Measurements from ENCODE around the gene AGFG2.
"Not testable (repeated sequence)": the region's sequence is repeated elsewhere in the genome, so short reads cannot be mapped to it uniquely, and the experiment has no call there.

Gene AGFG2, protein sequence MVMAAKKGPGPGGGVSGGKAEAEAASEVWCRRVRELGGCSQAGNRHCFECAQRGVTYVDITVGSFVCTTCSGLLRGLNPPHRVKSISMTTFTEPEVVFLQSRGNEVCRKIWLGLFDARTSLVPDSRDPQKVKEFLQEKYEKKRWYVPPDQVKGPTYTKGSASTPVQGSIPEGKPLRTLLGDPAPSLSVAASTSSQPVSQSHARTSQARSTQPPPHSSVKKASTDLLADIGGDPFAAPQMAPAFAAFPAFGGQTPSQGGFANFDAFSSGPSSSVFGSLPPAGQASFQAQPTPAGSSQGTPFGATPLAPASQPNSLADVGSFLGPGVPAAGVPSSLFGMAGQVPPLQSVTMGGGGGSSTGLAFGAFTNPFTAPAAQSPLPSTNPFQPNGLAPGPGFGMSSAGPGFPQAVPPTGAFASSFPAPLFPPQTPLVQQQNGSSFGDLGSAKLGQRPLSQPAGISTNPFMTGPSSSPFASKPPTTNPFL

DNA sequence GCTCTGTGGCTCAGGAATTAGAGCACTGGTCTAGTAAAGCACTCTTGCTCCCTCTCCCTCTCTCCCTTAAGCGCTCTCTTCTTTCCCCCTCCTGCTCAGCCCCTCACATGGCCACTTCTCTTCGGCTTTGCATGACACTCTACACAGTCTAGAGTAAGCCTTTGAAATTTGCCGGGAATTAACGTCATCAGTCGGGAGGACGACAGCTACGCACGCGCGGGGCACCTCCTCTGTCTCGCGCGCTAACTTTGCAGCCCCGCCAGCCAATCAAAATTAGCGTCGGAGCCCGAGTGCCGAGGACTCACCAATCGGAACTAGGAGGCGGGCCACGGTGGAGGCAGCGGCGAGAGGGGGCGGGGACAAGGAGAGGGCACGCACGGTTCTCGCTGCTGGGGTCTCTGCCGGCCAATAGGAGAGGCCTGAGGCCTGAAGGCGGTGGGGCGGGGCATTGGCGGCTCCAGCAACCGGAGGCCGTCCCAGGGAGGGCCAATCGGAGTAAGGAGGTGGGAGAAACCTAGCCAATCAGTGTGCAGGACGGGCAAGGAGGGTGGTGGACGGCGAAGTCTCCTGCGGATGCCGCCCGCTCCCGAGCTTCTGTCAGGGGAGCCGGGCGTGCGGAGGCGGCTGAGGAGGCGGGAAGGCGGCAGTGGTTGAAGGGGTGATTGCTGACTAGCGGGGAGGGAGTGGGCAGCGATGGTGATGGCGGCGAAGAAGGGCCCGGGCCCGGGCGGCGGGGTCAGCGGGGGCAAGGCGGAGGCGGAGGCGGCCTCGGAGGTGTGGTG is at the start of gene AGFG2:
AGFG2 (plus strand) TSS at position 550 of the 782 bp plus-strand sequence; CDS start at position 694, 144 bp downstream.
- DNase-seq, result peak; percentile 100

DNA sequence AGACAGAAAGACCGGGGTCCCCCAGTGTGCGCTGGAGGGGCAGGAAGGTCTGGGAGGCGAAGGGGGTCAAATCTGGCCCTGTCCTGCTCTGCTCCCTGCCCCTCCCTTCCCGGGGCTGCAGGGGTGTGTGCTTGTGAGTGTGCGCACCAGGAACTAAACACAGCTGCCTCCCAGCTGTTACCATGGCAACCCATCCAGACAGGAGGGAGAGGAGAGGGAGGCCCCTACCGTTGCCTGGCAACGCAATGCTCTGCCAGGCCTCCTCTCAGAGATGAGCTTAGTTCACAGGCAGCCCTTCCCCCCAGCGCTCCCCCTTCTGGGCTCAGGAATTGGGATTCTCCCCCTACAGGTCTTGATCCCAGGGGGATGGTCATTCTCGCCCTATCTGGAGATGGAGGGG is 49.2 kb upstream of the AGFG2 start:
- peak; percentile 92 for DNase-seq

DNA sequence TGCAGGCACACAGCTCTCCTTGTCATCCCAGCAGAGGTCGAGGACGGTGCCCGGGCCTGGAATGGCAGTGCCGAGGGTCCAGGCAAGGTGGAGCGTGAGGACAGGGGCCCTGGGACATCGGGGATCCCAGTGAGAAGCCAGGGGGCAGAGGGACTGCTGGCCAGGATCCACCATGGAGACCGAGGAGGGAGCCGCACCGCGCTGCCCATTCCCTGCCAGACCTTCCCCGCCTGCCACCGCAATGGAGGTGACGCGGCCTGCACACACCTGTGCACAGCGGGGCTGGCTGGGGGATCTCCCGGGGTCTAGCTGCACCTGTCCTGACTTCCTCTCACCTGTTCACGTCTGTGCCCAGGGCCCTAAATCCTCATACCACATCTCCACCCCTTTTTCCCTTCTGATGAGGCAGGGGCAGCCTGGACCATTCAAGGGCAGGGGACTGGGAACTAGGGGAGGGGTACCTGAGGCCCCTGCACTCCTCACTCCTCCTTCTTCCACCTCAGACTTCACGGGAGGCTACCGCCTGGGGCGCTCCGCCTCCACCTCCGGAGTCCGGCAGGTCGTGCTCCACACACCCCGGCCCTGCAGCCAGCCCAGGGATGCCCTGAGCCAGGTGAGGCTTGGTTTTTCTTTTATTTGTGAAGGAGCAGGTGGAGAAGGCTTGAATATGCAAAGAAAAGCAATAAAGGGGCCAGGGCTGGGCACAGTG is 48.4 kb upstream of the AGFG2 start:
- DNase-seq, result no peak

DNA sequence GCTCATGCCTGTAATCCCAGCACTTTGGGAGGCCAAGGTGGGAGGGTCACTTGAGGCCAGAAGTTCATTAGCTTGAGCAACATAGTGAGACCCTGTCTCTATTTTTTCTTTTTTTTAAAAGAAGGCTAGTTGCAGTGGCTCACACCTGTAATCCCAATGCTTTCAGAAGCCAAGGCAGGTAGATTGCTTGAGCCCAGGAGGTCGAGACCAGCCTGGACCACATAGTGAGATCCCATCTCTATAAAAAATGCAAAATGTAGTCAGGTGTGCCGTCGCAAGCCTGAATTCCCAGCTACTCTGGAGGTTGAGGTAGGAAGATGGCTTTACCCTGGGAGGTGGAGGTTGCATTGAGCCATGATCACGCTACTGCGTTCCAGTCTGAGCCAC is 47.8 kb upstream of the AGFG2 start:
- DNase-seq, result no peak

DNA sequence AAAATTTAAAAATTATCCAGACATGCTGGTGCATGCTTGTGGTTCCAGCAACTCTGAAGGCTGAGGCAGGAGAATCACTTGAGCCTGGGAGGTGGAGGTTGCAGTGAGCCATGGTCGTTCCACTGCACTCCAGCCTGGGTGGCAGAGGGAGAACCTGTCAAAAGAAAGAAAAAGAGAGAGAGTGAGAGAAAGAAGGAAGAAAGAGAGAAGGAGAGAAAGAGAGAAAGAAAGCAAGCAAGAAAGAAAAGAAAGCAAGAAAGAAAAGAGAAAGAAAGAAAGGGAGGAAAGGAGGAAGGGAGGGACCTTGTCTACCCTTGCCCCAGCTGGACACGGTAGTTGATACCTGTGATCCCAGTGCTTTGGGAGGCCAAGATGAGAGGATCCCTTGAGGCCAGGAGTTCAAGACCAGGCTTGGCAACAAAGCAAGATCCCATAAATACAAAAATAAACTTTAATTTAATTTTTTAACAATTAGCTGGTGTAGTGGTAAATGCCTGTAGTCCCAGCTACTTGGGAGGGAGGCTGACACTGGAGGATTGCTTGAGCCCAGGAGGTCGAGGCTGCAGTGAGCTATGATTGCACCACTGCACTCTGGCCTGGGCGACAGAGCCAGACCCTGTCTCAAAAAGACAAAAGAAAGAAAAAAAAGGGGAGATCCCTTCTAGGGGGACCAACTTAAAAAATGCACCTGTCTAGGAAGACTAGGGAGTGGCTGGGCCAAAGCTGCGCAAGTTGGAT is 46.1 kb upstream of the AGFG2 start:
- DNase-seq, result no peak

DNA sequence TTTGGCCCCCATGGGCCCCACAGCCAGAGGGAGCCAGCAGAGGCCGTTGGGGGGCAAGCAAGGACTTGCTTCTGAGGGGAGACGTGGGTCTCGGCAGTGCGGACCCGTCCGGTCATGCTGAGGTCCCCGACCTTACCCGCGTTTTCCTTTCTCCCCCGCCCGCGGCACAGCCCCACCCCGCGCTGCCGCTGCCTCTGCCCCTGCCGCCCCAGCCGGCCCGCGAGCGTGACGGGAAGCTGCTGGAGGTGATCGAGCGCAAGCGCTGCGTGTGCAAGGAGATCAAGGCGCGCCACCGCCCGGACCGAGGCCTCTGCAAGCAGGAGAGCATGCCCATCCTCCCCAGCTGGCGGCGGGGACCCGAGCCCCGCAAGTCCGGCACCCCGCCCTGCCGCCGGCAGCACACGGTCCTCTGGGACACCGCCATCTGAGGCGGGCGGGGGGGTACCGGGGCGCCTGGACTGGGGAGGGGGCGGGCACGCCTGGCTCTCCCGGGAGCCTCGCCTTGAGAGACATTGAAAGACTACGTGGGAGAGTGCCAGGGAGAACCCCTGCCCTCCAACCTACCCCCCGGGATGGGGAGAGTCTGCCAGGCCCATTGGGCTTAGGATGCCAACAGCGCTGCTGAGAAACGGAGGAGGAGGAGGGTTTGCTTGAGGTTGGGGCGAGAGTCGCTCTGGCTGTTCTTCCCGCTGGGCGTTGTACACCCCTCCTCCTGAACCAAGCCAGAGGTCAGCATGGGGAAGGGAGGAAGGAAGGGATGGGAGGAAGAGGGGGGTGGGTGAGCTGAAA is 45.3 kb upstream of the AGFG2 start:
- DNase-seq, result no peak

DNA sequence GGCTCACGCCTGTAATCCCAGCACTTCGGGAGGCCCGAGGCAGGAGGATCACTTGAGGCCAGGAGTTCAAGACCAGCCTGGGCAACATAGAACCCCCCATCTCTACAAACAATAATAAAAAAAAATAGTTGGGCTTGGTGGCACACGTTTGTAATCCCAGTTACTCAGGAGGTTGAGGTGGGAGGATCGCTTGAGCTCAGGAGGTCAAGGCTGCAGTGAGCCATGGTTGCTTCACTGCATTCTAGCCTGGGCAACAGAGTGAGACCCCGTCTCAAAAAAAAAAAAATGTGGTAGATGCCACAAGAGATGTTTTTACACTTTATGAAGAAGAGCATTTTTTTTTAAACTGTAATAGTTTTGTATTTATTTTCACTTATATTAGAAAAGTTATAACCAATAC is 42.5 kb upstream of the AGFG2 start:
- no peak for DNase-seq

DNA sequence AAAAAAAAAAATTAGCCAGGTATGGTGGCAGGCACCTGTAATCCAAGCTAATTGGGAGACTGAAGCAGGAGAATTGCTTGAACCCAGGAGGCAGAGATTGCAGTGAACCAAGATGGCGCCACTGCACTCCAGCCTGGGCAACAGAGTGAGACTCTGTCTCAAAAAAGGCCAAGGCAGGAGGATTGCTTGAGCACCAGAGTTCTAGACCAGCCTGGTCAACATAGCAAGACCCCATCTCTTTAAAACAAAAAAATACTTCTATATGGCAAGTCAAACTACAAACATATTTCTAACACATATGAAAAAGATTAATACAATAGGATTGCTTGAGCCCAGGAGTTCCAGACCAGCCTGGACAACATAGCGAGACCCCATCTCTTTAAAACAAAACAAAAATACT is 38.3 kb upstream of the AGFG2 start:
- not testable (repeated sequence) for DNase-seq

DNA sequence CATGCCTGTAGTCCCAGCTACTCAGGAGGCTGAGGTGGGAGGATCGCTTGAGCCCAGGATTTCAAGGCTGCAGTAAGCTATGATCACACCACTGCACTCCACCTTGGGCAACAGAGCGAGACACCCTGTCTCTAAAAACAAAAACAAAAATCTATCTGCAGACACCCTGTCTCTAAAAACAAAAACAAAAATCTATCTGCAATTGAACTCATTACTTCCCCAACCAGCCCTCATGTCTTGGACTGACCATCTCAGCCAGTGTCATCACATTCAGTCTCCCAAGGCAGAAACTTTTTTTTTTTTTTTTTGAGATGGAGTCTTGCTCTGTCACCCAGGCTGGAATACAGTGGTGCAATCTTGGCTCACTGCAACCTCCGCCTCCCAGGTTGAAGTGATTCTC is 35.0 kb upstream of the AGFG2 start:
- DNase-seq, result not testable (repeated sequence)

DNA sequence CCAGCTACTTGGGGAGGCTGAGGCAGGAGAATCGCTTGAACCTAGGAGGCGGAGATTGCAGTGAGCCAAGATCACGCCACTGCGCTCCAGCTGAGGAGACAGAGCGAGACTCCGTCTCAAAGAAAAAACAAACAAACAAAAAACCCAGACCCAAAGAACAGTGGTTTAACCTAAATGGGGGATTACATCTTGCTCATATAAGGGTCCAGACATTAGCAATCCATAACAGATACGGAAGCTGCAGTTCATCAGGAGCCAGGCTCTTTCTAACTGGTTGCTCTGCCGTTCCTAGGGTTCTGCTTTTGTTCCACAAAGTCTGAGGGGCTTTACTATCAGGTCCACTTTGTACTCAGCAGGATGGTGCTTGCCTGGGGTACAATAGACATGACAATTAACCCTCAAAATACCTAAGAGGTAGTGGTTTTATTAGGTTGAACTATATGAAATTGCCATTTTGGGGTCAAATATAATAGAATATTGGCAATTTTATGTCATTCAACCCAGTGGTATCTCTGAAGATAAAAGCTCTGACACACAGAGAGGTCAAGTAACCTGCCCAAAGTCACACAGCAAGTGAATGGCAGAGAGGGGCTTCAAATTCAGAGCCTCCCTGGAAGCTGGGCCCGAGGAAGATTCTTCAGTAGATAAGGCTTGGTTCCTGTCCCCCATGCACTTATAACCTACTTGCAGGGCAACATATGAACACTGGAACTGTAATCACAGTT is 34.0 kb upstream of the AGFG2 start:
- no peak for DNase-seq

DNA sequence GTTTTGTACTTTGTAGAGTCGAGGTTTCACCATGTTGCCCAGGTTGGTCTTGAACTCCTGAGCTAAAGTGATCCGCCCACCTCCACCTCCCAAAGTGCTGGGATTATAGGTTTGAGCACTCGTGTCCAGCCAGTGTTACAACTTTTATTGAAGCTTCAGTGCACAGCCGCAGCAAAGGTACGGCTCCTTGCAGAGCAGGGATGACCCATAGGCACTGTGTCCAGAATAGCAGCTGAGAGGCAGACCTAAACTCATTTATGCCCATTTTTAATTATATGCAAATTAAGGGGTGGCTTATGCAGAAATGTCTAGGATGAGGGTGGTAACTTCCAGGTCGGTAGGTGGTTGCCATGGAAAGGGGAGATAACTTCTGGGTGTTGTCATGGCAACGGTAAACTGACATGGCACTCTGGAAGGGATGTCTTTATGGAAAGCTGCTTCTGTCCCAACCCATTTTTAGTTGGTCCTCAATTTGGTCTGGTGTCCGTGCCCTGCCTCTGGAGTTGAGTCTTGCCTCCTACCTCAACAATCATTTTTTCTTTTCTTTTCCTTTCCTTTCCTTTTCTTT is 32.6 kb upstream of the AGFG2 start:
- no peak for DNase-seq

DNA sequence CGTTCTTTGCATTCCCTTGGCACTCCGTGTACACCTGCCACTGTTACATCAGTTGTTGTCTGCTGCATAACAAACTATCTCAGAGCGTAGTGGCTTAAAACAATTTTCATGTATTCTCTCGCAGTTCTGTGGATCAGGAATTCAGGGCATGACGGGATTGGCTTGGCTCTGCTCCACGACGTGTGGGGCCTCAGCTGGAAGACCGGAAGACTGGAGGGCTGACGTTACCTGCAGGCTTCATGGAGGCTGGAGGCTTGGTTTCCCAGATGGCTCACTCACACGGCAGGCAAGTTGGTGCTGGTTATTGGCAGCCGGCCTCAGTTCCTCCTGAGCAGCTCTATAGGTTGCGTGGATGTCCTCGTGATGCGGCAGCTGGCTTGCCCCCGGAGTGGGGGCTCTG is 29.8 kb upstream of the AGFG2 start:
- DNase-seq, result peak; percentile 57

DNA sequence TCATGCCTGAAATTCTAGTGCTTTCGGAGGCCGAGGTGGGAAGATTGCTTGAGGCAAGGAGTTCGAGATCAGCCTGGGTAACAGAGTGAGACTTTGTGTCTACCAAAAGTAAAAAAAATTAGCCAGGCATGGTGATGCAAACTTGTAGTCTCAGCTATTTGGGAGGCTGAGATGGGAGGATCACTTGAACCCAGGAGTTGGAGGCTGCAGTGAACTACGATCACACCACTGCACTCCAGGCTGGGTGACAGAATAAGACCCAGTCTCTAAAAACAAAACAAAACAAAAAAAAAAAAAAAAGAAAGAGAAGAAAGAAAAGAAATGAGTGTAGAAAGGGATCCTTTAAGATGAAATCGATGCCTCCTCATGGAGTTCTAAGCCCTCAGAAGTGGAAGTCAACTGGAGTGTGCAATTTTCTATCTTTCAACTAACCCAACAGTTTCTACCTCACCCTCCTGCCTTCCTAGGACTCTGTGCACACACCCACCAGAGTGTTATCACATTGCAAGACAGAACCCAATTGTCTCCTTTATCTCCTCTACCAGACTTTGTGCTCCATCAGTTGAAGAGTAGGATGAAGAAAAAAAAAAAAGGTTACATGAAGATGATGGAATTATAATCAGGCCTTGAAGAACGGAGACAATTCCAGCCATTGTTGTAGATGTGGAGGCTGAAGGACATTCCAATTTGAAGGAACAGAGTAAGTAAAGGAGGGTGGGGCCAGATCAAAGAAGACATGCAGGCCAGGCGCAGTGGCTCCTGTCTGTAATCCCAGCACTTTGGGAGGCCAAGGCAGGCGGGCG is 28.4 kb upstream of the AGFG2 start:
- DNase-seq, result no peak

DNA sequence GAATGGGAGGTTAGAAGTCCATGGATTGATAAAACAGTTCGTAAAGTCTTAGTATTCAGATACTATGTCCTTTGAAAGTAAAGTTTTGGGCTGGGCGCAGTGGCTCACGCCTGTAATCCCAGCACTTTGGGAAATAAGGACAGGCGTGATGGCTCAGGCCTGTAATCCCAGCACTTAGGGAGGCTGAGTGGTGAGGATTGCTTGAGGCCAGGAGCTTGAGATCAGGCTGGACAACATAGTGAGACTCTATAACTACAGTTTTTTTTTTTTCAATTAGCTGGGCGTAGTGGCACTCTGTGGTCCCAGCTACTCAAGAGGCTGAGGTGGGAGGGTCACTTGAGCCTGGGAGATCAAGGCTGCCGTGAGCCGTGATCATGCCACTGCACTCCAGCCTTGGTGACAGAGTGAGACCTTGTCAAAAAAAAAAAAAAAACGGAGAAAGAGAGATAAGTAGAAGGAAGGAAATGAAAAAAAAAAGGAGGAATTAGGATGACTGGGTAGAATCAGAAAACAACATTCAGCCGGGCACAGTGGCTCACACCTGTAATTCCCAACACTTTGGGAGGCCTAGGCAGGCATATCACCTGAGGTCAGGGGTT is 25.7 kb upstream of the AGFG2 start:
- DNase-seq, result no peak

DNA sequence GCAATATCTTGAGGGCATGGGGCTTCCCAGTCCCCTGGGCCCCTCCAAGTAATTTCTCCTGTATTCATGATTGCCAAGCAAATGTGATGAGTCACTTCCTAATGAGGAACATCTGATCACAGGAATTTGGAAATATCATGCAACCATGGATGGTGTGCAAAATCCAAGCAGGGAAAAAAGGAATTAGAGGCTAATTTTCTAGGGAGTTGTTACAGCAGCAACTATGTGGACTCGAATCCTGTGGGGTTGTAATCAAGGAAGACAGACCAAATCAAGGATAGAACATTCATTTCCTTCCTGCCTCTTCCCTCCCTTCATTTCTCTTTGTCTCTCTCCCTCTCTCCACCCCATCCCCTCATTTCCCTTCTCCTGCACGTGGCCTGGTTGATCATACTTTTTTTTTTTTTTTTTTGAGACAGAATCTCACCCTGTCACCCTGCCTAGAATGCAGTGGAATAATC is 23.9 kb upstream of the AGFG2 start:
- DNase-seq, result no peak

DNA sequence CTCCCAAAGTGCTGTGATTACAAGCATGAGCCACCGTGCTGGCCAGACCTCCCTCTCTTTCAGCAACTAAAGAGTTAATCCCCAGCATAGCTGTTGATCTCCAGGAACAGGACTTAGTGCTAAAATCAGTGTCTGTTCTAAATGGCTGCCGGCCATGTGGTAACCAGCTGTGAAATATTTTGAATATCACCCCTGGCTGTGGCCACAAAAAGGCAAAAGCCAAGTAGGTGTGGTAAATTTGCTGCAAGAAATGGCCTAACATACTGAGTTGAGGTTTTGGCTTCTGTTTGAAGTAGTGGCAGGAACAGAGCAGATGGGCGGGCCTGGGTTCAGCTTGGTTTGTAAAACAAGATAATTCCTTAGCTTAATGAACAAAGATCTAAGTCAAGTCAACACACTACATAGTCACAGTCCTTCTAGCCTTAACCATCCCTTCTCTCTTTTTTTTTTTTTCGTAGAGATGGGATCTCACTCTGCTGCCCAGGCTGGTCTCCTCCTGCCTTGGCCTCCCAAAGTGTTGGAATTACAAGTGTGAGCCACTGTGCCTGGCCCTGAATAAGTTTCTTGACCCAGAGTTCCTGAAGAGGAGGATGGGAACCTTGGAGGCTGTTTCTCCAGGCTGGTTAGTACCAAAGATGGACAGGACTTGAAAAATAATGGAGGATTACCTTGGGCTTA is 22.7 kb upstream of the AGFG2 start:
- peak; percentile 74 for DNase-seq

DNA sequence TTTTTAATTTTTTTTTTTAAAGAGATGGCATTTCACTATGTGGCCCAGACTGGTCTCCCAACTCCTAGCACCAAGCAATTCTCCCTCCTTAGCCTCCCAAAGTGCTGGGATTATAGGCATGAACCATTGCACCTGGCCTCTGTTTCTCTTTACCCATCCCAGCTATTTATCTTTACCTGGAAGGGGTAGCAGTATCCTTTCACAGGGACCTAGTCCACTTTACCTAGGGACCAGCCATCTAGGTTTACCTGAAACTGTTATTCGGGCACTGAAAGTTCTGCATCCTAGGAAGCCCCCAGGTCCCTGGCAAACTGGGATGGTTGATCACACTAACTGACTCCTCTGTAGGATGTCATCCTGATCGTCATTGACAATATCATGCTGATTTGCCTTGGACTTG is 21.7 kb upstream of the AGFG2 start:
- DNase-seq, result no peak

DNA sequence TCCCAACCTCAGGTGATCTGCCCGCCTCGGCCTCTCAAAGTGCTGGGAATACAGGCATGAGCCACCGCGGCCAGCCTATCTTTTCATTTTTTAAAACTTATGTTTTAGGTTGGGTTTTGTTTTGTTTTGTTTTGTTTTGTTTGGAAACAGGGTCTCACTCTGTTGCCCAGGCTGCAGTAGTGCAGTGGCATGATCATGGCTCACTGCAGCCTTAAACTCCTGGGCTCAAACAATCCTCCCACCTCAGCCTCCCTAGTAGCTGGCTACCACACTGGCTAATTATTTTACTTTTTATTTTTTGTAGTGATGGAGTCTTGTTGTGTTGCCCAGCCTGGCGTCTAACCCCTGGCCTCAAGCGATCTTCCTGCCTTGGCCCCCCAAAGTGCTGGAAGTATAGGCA is 19.4 kb upstream of the AGFG2 start:
- no peak for DNase-seq

DNA sequence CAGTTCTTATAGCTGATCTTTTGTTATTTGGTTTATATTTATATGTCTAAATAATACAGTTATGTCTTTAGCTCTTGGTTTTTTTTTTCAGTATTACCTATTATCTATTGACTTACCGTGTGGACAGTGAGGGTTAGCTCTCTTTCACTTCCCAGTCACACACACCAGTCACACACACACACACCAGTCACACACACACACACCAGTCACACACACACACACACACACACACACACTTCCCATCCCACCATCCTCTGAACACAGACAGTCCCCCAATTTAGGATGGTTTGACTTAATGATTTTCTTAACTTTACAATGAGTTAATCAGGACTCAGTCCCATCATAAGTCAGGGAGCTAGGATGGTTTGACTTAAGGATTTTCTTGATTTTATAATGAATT is 18.9 kb upstream of the AGFG2 start:
- DNase-seq, result no peak
